CD4-positive, alpha-beta T cell treated with Interleukin-10 for 1 hour (primary cell): Measurements from ENCODE around the gene PRAMEF17.
"Not testable (repeated sequence)": the region's sequence is repeated elsewhere in the genome, so short reads cannot be mapped to it uniquely, and the experiment has no call there.

Source experiments
- DNase-seq: peaks from one replicate; pipeline ENCODE4 v3.0.0-alpha.2; 2020

PRAMEF17 gene

GRCh38 chr1:13389332-13389731, at the start of gene PRAMEF17:
Gene PRAMEF17 (plus strand): TSS chr1:13389632. CDS start chr1:13389658, 26 bp downstream.
- not testable (repeated sequence) for DNase-seq

- DNase-seq = not testable (repeated sequence)
Measured at GRCh38 chr1:13342496-13342895, 46.9 kb upstream of the PRAMEF17 start.

- DNase-seq = not testable (repeated sequence)
Measured at GRCh38 chr1:13347034-13347433, 42.4 kb upstream of the PRAMEF17 start, which contains the start of gene PRAMEF14. Gene PRAMEF14 (minus strand): TSS chr1:13347134. CDS start chr1:13345314, 1,820 bp downstream.

GRCh38 chr1:13353476-13353875, 36.0 kb upstream of the PRAMEF17 start:
- DNase-seq = not testable (repeated sequence)

GRCh38 chr1:13354475-13354874, 35.0 kb upstream of the PRAMEF17 start:
- not testable (repeated sequence) for DNase-seq

- DNase-seq = peak; percentile 43
Measured at GRCh38 chr1:13356774-13357173, 32.7 kb upstream of the PRAMEF17 start.

GRCh38 chr1:13362364-13362763, 27.1 kb upstream of the PRAMEF17 start:
- DNase-seq = not testable (repeated sequence)

- not testable (repeated sequence) for DNase-seq
Measured at GRCh38 chr1:13364928-13365327, 24.5 kb upstream of the PRAMEF17 start.

- not testable (repeated sequence) for DNase-seq
Measured at GRCh38 chr1:13366536-13366935, 22.9 kb upstream of the PRAMEF17 start.

GRCh38 chr1:13368544-13368943, 20.9 kb upstream of the PRAMEF17 start:
- DNase-seq = not testable (repeated sequence)

GRCh38 chr1:13378983-13379382, 10.4 kb upstream of the PRAMEF17 start:
- not testable (repeated sequence) for DNase-seq

GRCh38 chr1:13380380-13380779, 9.1 kb upstream of the PRAMEF17 start:
- DNase-seq = not testable (repeated sequence)

GRCh38 chr1:13393004-13393403, 3.6 kb downstream of the PRAMEF17 start:
- not testable (repeated sequence) for DNase-seq

GRCh38 chr1:13394761-13395160, 5.3 kb downstream of the PRAMEF17 start:
- DNase-seq = not testable (repeated sequence)

- DNase-seq = not testable (repeated sequence)
Measured at GRCh38 chr1:13395311-13395710, 5.9 kb downstream of the PRAMEF17 start.

GRCh38 chr1:13407811-13408210, 18.4 kb downstream of the PRAMEF17 start:
- DNase-seq = no peak

- not testable (repeated sequence) for DNase-seq
Measured at GRCh38 chr1:13410150-13410549, 20.7 kb downstream of the PRAMEF17 start, which contains the start of gene PRAMEF20. Gene PRAMEF20 (plus strand): TSS chr1:13410450. CDS start chr1:13416355, 5,905 bp downstream.

- DNase-seq = no peak
Measured at GRCh38 chr1:13430495-13430894, 41.1 kb downstream of the PRAMEF17 start.

GRCh38 chr1:13432251-13432650, 42.8 kb downstream of the PRAMEF17 start:
- DNase-seq = no peak

GRCh38 chr1:13433694-13434358, 44.4 kb downstream of the PRAMEF17 start:
- not testable (repeated sequence) for DNase-seq

GRCh38 chr1:13435458-13435857, 46.0 kb downstream of the PRAMEF17 start:
- DNase-seq = no peak

GRCh38 chr1:13439104-13439783, 49.8 kb downstream of the PRAMEF17 start:
- not testable (repeated sequence) for DNase-seq
